RKO (cell line): ENCODE measurements around the gene SSBP2.
A peak's percentile ranks its signal among the peaks of the same experiment; 100 is the strongest.
"Not testable (repeated sequence)": the region's sequence is repeated elsewhere in the genome, so short reads cannot be mapped to it uniquely, and the experiment has no call there.

ENCODE experiments used
- DNase-seq: peaks from one replicate; pipeline ENCODE4 v3.0.0-alpha.2; 2016; ENCODE audit warnings: low spot score

Gene SSBP2

DNA sequence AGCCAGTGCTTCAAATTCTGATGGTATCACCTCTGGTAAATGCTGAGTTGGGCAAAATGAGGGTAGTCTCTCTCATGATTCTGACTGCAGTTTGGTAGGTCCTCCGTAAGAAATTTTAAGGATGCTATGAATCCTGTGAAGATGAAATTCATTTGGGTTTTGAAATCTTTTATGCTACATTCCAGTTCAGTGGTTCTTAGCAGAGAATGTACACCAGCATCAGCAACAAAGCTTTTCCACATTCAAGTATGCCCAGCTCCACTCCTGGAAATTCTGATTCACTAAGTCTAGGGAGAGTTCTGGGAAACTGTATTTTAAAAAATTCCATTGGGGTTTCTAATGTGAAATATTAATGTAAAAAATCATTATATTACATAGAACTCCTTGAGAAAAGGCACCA is 323.3 kb downstream of the SSBP2 start:
- no peak for DNase-seq

DNA sequence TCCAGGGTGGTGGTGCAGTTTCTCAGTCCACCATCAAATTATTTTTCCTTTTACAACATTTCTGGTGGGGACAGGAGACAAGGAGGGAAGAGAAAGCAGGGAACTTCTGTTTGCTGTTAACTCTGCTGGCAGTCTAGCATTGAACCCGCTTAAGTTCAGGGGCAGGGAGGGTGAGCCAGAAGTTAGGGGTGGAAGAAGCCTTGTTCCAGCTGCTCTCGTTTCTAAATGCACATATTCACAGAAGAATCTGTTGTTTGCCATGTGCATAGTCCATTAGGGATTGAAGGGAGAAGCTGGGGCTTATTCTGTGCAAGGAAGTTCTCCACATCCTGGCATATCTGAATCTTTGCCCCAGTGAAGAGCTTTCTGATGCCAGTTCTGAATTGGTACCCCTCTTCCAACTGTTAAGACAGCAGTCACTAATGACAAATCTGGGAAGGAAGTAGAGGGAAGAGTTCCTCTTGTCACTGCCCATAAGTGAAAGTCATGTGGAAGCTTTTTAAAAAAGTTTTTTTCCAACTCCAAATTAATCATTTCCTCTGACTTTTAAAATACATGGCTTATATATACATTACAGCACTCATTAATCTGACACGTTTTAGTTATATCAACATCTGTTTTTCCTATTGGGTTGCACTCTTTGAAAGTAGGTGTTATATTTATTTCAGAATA is 324.4 kb downstream of the SSBP2 start:
- DNase-seq: no peak

DNA sequence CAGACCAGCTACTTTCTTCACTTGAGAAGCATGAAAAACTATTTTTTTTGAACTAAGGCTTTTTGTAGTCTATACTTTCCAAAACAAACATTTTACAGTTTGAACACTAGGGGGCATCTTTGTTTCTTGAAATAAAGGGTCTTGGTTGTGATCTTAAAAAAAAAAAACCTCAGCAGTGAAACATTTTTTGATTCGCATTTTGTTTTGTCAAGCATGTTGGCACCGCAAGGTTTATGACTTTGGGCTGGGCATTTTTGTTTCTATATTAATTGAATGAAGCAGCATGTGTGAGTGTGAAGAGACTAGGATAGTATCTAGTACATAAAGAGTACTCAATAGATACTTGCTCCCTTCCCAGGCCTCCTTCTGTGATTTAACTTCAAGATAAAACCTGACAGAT is 325.3 kb downstream of the SSBP2 start:
- peak; percentile 67 for DNase-seq

GRCh38 chr5:81424728-81425127 is 326.2 kb downstream of the SSBP2 start:
- no peak for DNase-seq

DNA sequence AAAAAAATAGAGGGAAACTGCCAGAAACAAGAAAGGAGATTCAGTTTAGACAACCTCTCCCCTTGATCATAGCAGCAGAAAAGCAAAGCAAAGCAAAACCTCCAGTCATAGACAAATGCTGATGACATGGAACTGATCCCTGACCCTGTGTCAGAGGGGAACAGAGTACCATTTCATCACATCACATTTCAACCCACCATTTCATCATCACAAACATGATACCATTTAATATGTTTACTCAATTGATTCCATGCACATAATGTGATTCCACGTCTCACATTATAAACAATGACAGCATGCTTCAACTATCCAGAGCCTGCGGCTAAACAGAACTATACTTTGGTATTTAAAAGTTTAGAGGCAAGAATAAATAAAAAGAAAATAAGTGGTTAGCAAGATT is 328.2 kb downstream of the SSBP2 start:
- no peak for DNase-seq

- DNase-seq: peak; percentile 88
Measured at GRCh38 chr5:81420039-81420667, 330.7 kb downstream of the SSBP2 start.

DNA sequence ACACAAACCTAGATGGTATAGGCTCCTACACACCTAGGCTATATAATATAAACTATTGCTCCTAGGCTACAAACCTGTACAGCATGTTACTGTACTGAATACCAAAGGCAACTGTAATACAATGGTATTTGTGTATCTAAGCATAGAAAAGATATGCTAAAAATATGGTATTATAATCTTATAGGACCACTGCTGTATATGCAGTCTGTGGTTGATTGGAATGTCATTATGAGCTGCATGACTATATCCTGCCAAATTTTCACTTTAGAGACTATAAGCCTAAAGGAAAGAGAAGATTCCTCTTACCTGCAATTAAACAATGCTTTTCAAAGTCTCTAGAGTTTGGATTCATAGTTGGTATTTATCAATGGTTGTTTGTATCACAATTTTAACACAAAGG is 332.3 kb downstream of the SSBP2 start:
- DNase-seq: no peak

- DNase-seq: no peak
Measured at GRCh38 chr5:81417052-81417451, 333.8 kb downstream of the SSBP2 start.

- no peak for DNase-seq
Measured at GRCh38 chr5:81409896-81410295, 341.0 kb downstream of the SSBP2 start.

DNA sequence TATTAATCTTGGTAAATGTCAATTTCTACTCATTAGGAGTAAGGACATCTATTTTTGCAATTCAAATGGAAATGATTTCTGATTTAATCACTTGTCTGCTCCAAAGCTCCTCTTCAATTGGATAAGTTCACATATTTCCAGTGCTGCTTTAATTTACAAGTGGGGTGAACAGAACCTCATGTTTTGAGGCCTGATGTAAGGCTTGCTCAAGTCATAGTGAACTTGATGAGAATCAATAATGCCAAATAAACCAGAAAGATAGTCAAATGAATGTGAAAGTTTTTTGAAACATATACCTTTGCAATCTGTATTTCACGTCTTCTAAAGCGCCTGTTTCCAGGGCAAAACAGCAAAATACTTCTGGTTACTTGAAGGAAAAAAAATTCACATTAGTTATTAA is 341.5 kb downstream of the SSBP2 start:
- DNase-seq: no peak

DNA sequence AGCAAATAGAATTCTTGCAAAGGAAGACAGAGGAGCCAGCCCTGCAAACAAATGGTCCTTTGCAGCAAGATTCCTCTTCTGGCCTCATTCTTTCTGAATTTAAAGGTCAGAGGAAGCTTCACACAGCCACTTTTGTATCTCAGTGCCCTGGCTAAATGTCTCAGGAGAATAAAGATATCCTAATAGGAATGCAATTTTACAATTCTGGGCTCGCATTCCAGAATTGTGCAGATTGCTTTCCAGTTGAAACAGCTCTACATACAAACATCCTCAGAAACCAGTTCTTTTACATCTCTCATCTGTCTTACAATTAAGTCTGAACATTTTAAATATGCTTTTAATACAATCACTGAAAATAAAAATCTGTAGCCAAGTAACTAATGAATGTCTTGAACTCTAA is 342.4 kb downstream of the SSBP2 start:
- DNase-seq: no peak

- not testable (repeated sequence) for DNase-seq
Measured at GRCh38 chr5:81407811-81408210, 343.1 kb downstream of the SSBP2 start.

DNA sequence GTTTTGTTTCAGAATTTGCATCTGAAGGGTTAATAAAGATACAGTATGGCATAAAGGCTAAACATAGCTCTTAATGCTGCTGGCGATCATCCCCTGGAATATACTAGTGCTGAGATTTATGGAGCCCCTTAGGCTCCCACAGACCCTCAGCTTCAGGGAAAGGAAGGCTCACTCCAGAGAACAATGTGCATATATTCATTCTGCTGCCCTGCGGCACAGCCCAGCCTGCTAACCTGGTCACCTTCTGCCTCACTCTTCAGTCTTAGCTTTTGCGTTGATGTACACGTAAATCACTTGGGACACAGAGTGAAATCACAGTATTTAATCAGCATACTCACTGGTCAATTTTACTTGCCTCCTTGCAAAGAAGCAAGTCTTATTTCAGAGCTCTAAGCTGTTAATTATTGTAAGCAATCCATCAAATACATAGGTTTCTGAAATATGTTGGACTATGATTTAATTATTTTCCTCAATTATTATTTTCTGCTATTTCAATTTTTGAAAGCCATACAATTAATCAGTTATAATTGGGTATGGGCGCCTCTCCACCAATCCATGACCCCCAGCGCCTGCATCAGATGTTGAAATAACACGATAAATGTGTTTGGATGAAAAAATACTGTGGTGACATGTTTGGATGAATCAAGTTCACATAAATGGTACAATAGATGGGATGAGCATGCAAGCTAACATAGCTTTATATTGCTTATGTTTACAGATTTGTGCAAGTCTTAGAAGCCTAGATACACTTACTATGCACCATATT is 345.6 kb downstream of the SSBP2 start:
- DNase-seq: no peak

DNA sequence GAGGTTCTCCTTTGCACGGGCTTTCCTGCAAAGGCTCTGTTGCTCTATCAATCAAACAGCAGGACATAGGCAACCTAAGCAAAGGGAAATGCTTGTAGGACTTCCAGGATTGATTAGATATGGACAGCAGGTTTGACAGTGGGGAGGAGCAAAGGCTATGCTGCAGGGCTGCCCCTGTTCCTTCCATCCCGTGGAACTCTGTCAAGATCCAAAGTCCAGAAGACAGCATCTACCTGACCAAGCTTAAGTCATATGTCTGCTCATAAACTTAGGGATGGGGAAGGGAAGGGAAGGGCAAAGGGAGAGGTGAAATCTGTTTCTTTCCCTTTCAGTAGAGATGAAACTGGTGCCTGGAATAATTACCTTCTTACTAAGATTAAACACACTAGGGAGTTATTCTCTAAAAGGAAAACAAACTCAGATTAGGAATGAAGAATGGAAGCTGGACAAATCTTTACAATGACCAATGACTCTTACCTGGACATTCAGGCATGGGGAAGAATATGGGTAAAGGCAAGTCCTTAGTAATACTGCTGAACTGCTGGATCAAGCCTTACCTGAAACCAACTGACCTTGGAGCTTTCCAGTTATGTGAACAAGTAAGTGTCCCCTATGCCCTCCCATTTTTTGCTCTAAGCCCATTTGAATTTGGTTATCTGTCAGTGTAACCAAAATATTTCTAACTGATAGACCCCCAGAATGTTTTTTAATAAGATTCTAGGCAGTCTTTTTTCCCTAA is 348.5 kb downstream of the SSBP2 start:
- DNase-seq: no peak

DNA sequence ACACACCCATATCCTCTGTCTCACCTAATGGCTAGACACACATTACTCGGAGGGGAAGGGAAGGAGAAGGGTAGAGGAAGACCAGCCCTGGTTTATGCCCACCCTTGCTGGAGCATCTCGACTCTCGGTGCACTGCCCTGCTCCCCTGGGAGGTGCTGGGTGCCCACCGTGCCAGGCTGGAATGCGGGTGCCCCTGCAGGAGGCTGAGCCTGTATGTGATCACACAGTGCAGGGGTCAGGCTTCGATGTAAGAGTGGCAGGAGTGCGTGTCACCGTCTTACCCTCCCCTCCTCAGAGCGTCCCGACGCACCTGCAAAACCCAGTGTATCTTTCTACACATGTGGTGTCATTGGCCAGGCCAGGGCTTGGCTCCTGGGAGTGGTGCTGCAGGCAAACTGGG is 349.6 kb downstream of the SSBP2 start:
- no peak for DNase-seq

DNA sequence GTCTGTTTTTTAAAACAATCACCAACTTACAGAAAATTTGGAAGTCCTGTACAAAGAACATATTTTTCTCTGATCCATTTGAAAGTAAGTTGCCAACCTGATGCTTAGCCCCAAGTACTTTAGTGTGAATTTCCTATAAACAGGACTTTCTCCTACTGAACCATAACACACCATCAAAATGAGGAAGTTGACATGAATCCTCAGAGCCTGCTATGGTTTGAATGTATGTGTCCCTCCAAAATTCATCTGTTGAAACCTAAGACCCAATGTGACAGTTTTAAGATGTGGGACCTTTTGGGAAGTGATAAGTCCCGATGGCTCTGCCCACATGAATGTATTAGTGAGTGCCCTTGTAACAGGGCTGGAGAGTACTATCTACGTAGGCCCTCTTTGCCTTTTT is 350.5 kb downstream of the SSBP2 start:
- no peak for DNase-seq

- DNase-seq: no peak
Measured at GRCh38 chr5:81398741-81399140, 352.2 kb downstream of the SSBP2 start.

DNA sequence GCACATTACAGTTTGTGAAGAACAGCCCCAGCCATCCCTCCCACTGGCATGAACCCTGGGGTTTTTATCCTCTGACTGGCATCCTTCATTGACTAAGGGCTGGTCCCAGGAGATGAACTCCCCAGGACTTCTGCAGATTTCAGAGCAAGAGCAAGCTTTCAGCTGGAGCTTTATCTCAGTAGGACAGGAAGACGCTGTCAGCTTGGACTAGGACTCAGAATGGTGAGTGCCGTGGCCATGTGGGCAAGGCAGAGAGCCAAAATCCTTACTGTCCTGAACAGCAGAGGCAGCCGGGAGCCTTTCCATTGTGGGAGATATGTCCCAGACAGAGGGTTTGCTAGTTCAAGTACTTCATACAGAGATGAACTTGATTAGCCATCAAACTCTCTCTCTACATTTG is 353.7 kb downstream of the SSBP2 start:
- no peak for DNase-seq

DNA sequence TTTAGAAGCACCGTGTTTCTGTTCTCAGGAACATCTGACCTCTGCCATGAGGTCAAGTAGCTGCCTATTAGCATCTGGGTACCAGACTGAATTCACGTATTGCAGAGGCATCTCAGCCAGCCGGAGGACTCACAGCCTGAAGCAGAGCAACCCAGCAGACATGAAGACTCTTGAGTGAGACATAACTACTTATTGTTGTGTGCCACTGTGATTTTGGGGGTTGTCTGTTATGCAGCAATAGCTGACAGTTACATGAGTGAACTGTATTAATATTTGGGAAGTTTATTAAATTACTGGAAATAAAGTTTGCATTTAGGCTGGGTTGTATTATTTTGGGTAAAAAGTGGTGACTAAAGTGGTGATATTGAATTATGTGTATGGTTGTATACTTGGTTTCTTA is 355.6 kb downstream of the SSBP2 start:
- DNase-seq: no peak

DNA sequence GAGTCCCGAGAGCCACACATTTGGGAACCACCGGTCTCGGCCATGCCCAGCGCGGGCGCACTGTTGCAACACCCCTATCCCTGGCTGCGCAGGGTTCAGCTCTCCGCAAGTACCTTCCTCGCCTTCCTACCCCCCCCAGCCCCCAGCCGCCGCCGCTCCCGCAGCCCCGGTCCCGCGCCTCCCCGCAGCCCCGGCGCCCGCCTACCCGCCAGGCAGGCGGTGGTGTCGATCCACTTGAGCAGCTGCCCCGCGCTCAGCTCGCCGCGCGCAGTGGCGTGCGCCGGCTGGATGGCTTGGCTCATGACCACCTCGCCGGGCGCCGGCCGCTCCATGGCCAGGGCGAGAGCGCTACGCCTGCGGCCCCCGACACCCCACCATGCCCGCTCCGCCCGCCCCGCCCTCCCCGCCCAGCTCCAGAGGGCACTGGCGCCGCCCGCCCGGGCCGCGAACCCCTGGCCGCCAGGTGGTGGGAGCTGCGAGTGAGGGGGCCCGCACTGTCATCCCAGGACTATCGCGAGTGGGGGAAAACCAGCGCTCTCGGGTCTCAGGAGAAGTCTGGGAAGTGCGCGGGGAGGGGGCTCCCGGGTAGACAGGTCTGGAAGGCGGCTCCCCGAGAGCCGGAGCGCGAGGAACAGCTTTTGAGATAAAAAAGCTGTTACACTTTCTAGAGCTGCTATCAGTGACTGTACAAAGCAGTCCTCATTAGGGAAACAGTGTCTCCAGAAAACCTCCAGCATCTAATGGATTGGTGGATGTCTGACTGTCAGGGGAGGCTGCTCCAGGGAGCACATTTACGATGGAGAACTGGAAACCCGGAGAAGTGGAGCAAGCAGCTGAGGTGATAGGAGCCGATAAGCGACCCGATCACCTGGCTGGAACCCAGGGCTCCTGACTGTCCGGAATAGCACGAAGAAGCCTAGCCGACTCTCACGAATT is 356.8 kb downstream of the SSBP2 start, which contains the start of gene ACOT12:
ACOT12 (minus strand) TSS at position 352 of the 936 bp plus-strand sequence; CDS start at position 332, 20 bp downstream.
- DNase-seq: no peak

- no peak for DNase-seq
Measured at GRCh38 chr5:81393430-81393782, 357.5 kb downstream of the SSBP2 start.
